ENCODE measurements around the gene SC5D.

The SC5D gene

DNA sequence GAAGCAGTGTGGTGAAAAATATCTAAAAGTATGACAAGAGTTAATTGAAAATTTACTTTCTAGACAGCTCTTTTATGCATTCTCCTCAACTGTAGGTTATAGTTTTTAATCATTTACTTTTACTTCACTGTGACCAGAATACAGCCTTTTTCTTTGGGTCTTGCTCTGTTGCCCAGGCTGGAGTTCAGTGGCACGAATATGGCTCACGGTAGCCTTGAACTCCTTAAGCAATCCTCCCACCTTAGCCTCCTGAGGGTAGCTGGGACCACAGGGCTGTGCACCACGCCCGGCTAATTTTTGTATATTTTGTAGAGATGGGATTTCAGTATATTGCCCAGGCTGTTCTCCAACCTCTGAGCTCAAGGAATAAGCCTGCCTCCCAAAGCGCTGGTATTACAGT, 5.3 kb downstream of the SC5D start:
- POLR2A ChIA-PET, result no interaction called here
- no peak for DNase-seq (ENCODE audit: low read depth, low spot score)
- no peak overlapping the region for H3K4me3 ChIP-seq (ENCODE audit: low read depth, low read length)
- TF ChIP-seq, protein P1, sequence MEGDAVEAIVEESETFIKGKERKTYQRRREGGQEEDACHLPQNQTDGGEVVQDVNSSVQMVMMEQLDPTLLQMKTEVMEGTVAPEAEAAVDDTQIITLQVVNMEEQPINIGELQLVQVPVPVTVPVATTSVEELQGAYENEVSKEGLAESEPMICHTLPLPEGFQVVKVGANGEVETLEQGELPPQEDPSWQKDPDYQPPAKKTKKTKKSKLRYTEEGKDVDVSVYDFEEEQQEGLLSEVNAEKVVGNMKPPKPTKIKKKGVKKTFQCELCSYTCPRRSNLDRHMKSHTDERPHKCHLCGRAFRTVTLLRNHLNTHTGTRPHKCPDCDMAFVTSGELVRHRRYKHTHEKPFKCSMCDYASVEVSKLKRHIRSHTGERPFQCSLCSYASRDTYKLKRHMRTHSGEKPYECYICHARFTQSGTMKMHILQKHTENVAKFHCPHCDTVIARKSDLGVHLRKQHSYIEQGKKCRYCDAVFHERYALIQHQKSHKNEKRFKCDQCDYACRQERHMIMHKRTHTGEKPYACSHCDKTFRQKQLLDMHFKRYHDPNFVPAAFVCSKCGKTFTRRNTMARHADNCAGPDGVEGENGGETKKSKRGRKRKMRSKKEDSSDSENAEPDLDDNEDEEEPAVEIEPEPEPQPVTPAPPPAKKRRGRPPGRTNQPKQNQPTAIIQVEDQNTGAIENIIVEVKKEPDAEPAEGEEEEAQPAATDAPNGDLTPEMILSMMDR (IDR thresholded peaks at IDR 0.05; ENCODE audit: insufficient read depth, low read length, missing control alignments), result no peak
- CTCF ChIA-PET, result interaction anchor here (1.1 kb wide), 1 partner anchor 232 kb away, joined by 3 read pairs; no protein-coding TSS in a partner anchor

DNA sequence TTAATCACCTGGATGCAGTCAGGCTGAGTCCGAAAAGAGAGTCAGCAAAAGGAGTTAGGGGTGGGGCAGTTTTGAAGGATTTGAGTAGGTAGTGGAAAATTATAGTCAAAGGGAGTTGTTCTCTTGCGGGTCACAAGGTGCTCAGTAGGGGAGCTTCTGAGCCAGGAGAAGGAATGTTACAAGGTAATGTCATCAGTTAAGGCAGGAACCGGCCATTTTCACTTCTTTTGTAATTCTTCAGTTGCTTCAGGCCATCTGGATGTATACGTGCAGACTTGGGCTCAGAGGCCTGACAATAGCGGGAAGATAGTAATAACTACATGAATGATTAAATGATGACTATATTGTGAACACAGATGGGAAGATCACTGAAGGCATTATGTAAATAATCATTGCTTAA, 6.2 kb downstream of the SC5D start:
- no peak overlapping the region for H3K4me3 ChIP-seq (ENCODE audit: low read depth, low read length)
- TF ChIP-seq, protein P1 (IDR thresholded peaks at IDR 0.05; ENCODE audit: insufficient read depth, low read length, missing control alignments), result no peak
- no peak for DNase-seq (ENCODE audit: low read depth, low spot score)
- POLR2A ChIA-PET, result no interaction called here
- CTCF ChIA-PET, result interaction anchor here (1.1 kb wide), 1 partner anchor 231 kb away, joined by 3 read pairs; no protein-coding TSS in a partner anchor

DNA sequence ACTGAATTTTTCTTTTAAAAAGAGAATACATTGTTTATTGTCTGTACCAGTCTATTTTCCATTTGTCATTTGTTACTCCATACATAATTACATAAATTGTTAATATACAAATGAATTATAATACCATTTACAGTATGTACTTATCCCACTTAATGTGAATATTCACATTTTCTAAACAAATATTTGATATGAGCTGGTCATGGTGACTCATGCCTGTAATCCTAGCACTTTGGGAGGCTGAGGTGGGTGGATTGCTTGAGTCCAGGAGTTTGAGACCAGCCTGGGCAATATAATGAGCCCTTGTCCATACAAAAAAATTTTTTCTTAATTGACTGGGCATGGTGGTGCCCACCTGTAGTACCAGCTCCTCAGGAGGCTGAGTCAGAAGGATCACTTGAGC, 6.8 kb downstream of the SC5D start:
- no peak for DNase-seq (ENCODE audit: low read depth, low spot score)
- CTCF ChIA-PET, result interaction anchor here (0.8 to 1.1 kb wide), 2 partner anchors 49 to 1206 kb away, joined by 3 read pairs; no protein-coding TSS in a partner anchor

DNA sequence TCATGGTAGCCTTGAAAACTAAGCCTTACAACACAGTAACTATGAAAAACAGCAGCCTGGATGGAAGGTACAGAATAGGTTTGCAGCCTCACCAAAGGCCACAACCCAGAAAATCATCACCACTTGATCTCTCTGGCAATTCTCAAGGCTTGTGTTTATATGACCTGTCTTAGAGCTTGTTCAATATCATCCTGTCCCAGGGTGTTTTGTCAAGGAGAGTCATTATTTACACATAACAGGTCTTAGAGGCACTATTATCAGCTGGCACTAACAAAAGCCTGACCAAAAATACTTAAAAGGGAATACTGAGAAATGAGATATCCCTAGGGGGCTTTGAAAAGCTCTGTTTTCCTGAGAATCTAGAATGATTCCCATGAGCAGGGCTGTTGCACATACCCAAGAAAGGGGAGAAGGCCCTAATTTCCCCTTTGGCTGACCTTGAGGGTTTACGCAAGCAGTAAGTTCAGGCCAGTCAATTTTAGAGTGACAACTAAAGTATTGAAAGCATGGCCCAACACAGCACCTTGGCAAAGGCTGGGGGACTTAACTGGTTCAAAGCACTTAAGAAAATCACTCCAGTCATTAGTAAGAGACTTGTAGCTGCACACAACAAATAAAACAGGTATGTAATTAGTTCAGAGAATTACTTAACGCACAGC, 7.9 kb downstream of the SC5D start:
- TF ChIP-seq, protein P1 (IDR thresholded peaks at IDR 0.05; ENCODE audit: insufficient read depth, low read length, missing control alignments), result no peak
- no peak overlapping the region for H3K4me3 ChIP-seq (ENCODE audit: low read depth, low read length)
- DNase-seq (ENCODE audit: low read depth, low spot score), result no peak
- ChIA-PET POLR2A (no interaction called here), CTCF (interaction anchor here (1.1 to 1.7 kb wide), 2 partner anchors 17 to 1205 kb away, joined by 3 to 4 read pairs; no protein-coding TSS in a partner anchor)

More for the DNA sequence above, 6.8 kb downstream of the SC5D start:
- TF ChIP-seq, protein P1 (IDR thresholded peaks at IDR 0.05; ENCODE audit: insufficient read depth, low read length, missing control alignments), result no peak
- POLR2A ChIA-PET, result no interaction called here
- H3K4me3 ChIP-seq (ENCODE audit: low read depth, low read length), result no peak overlapping the region

DNA sequence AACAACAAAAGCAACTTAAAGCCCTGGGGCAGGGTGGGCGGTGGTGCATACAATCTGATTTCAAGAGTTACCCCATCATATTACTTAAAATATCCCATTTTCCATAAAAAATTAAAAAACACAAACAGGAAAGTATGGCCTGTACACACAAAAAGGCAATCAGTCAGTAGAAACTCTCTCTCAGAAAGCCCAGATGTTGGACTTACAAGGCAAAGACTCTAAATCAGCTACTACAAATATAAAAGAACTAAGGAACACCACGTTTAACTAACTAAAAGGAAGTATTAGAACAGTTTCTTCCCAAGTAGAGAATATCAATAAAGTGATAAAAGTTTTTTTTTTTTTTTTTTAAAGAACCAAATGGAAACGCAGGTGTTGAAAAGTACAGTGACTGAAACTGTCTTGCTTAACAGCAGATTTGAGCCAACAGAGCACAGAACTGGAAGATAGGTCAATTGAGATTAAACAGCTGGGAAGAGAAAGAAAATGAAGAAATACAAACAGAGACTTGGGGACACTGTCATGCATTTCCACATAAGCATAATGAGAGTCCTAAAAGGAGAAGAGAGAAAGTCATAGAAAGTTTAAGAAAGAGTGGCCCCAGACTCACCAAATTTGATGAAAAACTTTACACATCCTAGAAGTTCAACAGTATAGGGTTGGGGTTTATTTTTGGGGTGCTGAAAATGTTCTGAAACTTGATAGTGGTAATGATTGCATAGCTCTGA, 8.6 kb downstream of the SC5D start:
- no peak for DNase-seq (ENCODE audit: low read depth, low spot score)
- ChIA-PET POLR2A (no interaction called here), CTCF (interaction anchor here (1.7 kb wide), 1 partner anchor 16 kb away, joined by 4 read pairs; no protein-coding TSS in a partner anchor)
- TF ChIP-seq, protein P1 (IDR thresholded peaks at IDR 0.05; ENCODE audit: insufficient read depth, low read length, missing control alignments), result no peak
- no peak overlapping the region for H3K4me3 ChIP-seq (ENCODE audit: low read depth, low read length)

DNA sequence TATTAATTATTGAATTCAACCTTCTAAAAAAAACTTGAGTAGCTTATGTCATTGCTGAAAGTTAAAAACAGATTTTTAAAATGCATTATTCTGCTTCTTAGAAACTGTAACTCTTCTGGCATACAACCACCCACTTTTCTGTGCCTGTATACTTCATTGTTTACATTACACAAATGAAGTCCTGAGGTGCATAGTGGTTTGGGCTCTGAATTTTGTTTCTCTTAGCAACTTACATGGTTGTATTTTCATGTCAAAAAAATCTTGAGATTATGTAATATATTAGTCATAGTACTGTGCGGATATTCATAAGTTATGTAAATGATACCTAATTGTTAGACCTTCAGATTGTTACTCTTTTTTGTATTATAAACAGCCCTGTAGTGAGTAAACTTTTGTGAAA, 12.2 kb downstream of the SC5D start:
- POLR2A ChIA-PET, result no interaction called here
- TF ChIP-seq, protein P1 (IDR thresholded peaks at IDR 0.05; ENCODE audit: insufficient read depth, low read length, missing control alignments), result no peak
- no peak for DNase-seq (ENCODE audit: low read depth, low spot score)
- CTCF ChIA-PET, result no interaction called here
- H3K4me3 ChIP-seq (ENCODE audit: low read depth, low read length), result no peak overlapping the region
